Activated T-cell treated with anti-CD3 and anti-CD28 coated beads, Interleukin-2, amount 50 U/mL, for 24 hours (primary cell): ENCODE results near the gene PLCB1.
"Not testable (repeated sequence)": the region's sequence is repeated elsewhere in the genome, so short reads cannot be mapped to it uniquely, and the experiment has no call there.

Experiments used
- DNase-seq: peaks from one replicate; pipeline ENCODE4 v3.0.0-alpha.2; 2020
- H3K27ac Mint-ChIP-seq: 2 replicates; pipeline ENCODE4 v1.8.0; 2020; ENCODE audit warnings: mild to moderate bottlenecking, mixed read lengths
- H3K27me3 Mint-ChIP-seq: 2 replicates; pipeline ENCODE4 v1.8.0; 2020; ENCODE audit warnings: mixed read lengths
- H3K36me3 Mint-ChIP-seq: 2 replicates; pipeline ENCODE4 v1.8.0; 2020; ENCODE audit warnings: low read depth, mixed read lengths
- H3K4me1 Mint-ChIP-seq: 2 replicates; pipeline ENCODE4 v1.8.0; 2020; ENCODE audit warnings: low read depth, mixed read lengths
- H3K4me3 Mint-ChIP-seq: 2 replicates; pipeline ENCODE4 v1.8.0; 2020; ENCODE audit warnings: mild to moderate bottlenecking, moderate library complexity, mixed read lengths
- H3K9me3 Mint-ChIP-seq: 2 replicates; pipeline ENCODE4 v1.8.0; 2020; ENCODE audit warnings: mixed read lengths

The PLCB1 gene

DNA sequence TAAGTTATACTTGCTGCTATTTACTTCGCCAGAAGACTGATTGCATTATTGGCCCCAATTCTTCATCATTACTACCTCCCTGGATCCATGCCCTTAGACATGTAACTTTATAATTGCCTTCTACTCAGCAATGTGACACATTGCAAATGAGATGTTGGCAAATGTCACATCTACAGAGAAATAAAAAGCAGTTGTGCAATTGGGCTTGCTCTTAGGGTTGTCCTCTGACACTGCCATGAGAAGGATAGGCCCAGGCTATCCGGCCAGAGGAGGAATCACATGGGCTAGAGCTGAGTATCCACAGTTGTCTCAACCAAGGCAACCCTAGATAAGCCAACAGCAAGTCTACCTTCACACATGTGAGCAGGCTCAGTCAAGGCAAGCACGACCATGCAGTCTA is 447.0 kb downstream of the PLCB1 start:
- Mint-ChIP-seq H3K9me3 (no peaks in the 10 kb centered on the region), H3K4me1 (no peaks in the 10 kb centered on the region), H3K27me3 (no peaks in the 10 kb centered on the region), H3K4me3 (no peak overlapping the region), H3K27ac (no peak overlapping the region), H3K36me3 (no peaks in the 10 kb centered on the region)
- DNase-seq: no peak

DNA sequence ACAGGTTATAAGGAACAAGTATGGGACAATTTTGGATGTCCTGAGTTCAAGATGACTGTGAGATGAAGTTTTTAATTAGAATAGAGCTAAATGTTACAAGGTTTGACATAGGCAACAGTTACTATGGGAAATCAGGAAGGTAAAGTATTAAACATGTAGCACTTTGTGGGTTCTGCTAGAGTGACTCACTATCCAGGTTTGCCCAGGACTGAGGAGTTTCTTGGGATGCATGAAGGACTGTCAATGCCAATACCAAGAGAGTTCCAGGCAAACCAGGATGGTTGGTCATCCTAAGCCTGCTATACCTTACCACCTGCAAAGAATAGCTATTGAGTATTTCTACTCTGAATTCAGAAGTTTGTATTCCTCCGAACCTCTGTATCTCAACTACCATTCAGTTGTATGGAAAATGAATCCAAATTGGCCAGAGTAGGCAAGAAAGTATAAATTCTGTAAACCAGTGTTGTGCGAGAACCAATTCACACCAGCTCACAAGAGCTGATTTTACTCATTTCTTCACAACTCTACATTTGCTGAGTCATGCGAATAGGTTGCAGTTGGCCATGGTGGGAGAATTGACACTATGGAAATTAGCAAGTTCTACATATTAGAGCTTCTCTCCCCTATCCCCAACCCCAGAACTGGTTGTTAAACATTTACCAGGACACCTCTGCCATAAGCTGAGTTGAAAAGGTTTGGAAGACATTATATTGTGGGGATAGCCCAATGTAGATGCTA is 449.5 kb downstream of the PLCB1 start:
- Mint-ChIP-seq H3K27me3 (no peaks in the 10 kb centered on the region), H3K36me3 (no peaks in the 10 kb centered on the region), H3K4me3 (no peak overlapping the region), H3K4me1 (no peaks in the 10 kb centered on the region), H3K9me3 (no peaks in the 10 kb centered on the region), H3K27ac (no peak overlapping the region)
- DNase-seq: no peak

DNA sequence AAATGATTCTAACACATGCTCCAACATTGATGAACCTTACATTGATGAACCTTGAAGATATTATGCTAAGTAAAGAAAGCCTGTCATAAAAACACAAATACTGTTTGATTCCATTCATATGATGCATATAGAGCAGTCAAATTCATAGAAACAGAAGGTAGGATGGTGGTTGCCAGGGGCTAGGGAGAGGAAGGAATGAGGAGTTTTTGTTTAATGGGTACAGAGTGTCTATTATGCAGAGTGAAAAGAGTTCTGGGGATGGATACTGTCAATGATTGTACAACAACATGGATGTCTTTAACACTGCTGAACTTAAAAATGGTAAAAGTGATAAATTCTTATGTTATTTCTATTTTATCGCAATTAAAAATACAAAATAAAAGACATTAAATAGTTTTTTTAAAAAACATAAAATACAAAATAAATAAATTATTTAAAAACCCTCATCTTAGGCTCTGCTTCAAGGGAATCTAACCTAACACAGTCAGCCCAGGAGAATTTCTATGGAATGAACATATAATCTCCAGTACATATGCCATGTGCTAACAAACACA is 451.0 kb downstream of the PLCB1 start:
- Mint-ChIP-seq H3K4me1 (no peaks in the 10 kb centered on the region), H3K36me3 (no peaks in the 10 kb centered on the region), H3K27me3 (no peaks in the 10 kb centered on the region), H3K27ac (no peak overlapping the region), H3K9me3 (no peaks in the 10 kb centered on the region), H3K4me3 (no peak overlapping the region)
- DNase-seq: no peak

DNA sequence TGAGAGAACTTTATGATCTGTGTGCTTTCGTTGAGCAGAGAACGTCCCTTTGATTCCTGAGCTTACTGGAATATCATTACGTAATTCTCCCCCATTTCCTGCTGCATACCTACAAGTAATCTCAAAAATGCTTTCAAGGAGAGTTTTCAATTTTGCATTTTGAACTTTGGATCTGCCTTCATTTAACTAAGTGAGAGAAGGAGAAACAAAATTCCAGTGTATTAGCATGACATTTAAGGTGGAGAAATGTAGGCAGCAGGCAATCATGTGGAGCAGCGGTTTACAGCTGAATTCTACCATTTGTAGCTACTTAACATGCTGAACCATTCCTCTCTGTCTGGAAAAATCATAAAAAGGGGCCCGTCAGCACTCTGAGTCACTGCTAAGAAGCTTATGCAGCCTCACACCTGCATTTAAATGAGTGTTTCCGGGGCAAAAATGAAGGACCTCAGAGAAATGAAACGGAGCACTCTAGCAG is 451.5 kb downstream of the PLCB1 start:
- Mint-ChIP-seq H3K4me3 (no peak overlapping the region), H3K4me1 (no peaks in the 10 kb centered on the region), H3K36me3 (no peaks in the 10 kb centered on the region), H3K27ac (no peak overlapping the region), H3K9me3 (no peaks in the 10 kb centered on the region), H3K27me3 (no peaks in the 10 kb centered on the region)
- DNase-seq: no peak

DNA sequence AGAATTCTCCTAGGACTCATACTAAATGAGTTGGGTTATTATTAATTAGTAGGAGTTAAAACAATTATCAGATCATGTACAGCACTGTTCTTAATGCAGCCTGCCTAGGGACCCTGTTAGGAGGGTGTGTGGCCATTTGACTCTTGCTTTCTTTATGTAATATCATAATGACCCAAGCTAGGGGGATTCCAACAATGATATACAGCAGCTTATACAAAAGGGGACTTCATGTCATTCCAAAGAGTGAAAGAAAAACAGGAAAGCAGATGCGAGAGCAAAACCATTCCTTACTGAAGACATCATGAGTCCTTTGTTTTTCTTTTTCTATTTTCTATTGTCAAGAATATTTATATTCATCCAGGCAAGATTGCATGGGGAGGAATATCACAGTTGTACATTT is 455.2 kb downstream of the PLCB1 start:
- Mint-ChIP-seq H3K27me3 (no peaks in the 10 kb centered on the region), H3K36me3 (no peaks in the 10 kb centered on the region), H3K27ac (no peak overlapping the region), H3K4me1 (no peaks in the 10 kb centered on the region), H3K9me3 (no peaks in the 10 kb centered on the region), H3K4me3 (no peak overlapping the region)
- DNase-seq: no peak

DNA sequence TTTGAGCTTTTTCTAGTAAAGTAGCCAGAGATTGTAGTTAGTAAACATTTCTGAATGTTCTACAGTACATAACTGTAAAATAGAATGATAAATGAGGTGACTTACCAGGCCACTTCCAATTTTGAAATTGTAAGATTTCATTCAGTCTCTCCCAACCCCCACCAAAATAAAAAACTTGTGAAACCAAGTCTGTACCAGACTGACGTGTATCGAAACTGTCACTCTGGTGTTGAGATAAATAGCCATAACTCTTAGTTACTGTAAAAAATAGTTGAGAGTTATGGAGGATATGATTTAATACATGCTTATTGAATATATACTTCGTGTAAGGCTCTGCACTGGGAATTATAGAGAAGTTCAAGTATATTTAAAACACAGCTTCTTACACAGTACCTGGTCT is 455.7 kb downstream of the PLCB1 start:
- H3K9me3 Mint-ChIP-seq: no peaks in the 10 kb centered on the region
- no peak overlapping the region for H3K4me3 Mint-ChIP-seq
- DNase-seq: no peak
- H3K4me1 Mint-ChIP-seq: no peaks in the 10 kb centered on the region
- H3K27me3 Mint-ChIP-seq: no peaks in the 10 kb centered on the region
- H3K36me3 Mint-ChIP-seq: no peaks in the 10 kb centered on the region
- no peak overlapping the region for H3K27ac Mint-ChIP-seq

DNA sequence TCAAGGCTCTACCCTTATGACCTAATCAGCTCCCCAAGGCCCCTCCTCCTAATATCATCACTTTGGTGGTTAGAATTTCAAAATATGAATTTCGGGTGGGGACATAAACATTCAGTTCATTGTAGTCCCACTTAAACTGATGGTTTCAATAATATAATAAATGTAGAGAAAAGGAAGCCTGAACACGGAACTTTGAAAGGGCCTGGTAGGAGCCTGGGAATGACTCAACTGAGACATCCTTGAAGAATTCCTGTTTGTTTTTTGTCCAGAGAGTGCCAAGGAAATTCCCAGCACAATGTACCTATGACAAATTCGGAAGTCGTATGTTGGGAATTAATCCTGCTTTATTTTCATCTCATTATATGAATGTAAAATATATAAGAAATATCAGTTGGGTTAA is 457.9 kb downstream of the PLCB1 start:
- Mint-ChIP-seq H3K4me3 (no peak overlapping the region), H3K27me3 (no peaks in the 10 kb centered on the region), H3K4me1 (no peaks in the 10 kb centered on the region), H3K36me3 (no peaks in the 10 kb centered on the region), H3K9me3 (no peaks in the 10 kb centered on the region), H3K27ac (no peak overlapping the region)
- no peak for DNase-seq

DNA sequence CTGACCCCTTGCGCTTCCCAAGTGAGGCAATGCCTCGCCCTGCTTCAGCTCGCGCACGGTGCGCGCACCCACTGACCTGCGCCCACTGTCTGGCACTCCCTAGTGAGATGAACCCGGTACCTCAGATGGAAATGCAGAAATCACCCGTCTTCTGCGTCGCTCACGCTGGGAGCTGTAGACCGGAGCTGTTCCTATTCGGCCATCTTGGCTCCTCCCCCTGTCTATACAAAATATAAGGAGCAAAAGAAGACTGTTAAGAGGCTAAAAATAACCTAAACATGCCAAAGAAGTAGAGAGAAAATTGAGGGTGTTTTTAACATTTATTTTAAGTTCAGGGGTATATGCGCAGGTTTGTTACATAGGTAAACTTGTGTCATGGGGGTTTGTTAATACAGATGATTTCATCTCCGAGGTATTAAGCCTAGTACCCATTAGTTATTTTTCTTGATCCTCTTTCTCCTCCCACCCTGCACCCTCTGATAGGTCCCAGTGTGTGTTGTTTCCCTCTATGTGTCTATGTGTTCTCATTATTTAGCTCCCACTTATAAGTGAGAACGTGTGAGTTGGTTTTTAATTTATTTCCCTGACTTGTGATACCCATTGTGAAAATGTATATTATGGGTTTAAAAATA is 469.0 kb downstream of the PLCB1 start:
- H3K27me3 Mint-ChIP-seq, H3K36me3 Mint-ChIP-seq, H3K4me3 Mint-ChIP-seq, H3K27ac Mint-ChIP-seq, DNase-seq, H3K9me3 Mint-ChIP-seq: not testable (repeated sequence)
- H3K4me1 Mint-ChIP-seq: peaks cover 23% of the 10 kb centered on the region

DNA sequence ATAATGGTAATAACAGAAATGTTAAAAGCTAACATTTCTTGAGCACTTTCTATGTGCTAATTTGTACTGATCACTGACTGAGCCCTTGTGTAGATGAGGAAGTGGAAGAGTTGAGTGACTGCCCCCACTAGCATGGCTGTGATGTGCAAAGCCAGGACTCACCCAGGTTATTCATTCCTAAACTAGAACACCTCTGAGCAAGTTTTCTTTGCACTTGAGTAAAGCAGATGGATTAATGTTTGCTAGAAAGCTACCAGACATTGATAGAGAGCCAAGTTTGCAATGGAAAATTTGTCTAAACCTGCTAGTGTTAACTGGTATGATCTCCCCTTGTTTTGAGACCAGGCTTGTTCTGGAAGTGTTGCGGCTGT is 469.5 kb downstream of the PLCB1 start:
- Mint-ChIP-seq H3K4me3 (no peak overlapping the region), H3K36me3 (no peaks in the 10 kb centered on the region), H3K27ac (peak overlapping the region; percentile 51), H3K27me3 (no peaks in the 10 kb centered on the region), H3K9me3 (peaks cover 9% of the 10 kb centered on the region), H3K4me1 (peaks cover 23% of the 10 kb centered on the region)
- no peak for DNase-seq

DNA sequence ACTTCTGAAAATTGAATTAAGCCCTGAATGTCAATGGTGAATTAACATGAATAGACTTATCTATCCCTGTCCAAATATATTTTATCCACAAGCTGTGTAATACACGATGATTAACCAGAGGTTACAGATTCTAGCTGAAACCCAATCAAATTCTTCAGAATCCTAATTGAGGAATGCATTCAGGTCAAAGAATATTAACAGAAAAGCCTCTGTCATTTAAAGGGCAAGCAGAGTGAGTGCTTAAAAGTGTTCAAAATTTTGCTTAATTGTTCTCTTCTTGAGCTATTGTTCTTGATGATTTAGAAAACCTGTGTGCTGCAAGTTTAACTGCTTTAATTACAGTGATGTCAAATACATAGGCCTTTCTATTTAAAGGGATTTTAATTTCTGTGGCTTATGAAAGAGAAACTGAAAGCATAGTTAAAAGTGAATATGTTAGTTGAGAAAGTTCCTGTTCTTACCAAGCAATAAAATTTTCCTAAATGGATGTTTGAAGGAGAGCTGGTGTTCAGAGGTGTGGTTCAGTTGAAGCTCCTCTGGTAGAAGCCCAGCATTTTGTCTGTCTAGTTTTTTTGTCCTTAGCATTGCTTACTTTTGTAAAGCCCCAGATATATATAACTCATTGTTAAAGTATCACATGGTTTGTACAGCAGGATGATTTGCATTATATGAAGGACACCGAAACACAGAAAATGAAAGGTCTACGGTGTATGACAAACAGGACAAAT is 470.5 kb downstream of the PLCB1 start:
- peaks cover 9% of the 10 kb centered on the region for H3K9me3 Mint-ChIP-seq
- H3K36me3 Mint-ChIP-seq: no peaks in the 10 kb centered on the region
- H3K4me1 Mint-ChIP-seq: peaks cover 23% of the 10 kb centered on the region
- H3K27ac Mint-ChIP-seq: peak overlapping the region; percentile 59
- no peak for DNase-seq
- H3K27me3 Mint-ChIP-seq: no peaks in the 10 kb centered on the region
- H3K4me3 Mint-ChIP-seq: peak overlapping the region; percentile 45

DNA sequence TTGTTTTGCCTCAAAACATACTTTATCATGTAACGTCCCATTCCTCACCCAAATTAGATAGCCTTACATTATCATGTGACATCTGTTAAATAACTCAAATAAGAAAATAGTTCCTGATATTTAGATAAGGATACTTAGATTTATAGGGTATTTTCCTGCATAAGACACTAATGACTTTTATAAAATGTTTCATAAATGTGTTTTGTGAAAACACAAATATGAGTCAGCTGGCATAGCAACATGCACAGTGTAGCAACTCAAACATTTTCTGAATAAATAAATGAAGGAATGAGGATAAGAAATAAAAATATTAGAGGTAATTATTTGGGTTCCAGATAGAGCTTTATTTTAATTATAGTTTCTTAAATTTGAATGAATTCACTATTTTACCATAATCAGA is 476.4 kb downstream of the PLCB1 start:
- H3K4me3 Mint-ChIP-seq: no peak overlapping the region
- no peak overlapping the region for H3K27ac Mint-ChIP-seq
- no peaks in the 10 kb centered on the region for H3K36me3 Mint-ChIP-seq
- H3K27me3 Mint-ChIP-seq: no peaks in the 10 kb centered on the region
- H3K4me1 Mint-ChIP-seq: peaks cover 3% of the 10 kb centered on the region
- H3K9me3 Mint-ChIP-seq: peaks cover 9% of the 10 kb centered on the region
- no peak for DNase-seq

DNA sequence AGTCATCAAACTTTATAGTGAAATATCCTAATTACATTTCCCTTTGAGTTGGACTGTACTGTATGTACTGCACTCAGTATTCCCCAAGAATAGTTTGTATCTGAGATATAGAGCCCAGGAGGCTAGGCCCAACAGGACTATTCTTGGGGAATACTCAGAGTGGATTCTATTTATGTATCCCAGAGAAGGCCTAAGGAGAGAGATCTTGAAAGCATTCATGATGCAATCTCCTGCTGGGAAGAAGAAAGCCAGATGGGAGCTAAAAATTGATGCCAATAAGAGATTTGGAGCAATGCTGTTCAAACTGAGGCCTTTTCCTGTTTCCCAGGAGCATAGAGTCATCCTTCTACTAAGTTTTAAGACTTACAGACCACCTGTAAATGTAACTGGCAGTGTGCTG is 484.7 kb downstream of the PLCB1 start:
- no peaks in the 10 kb centered on the region for H3K4me1 Mint-ChIP-seq
- no peak overlapping the region for H3K27ac Mint-ChIP-seq
- H3K9me3 Mint-ChIP-seq: no peaks in the 10 kb centered on the region
- no peak for DNase-seq
- H3K27me3 Mint-ChIP-seq: no peaks in the 10 kb centered on the region
- H3K4me3 Mint-ChIP-seq: no peak overlapping the region
- H3K36me3 Mint-ChIP-seq: no peaks in the 10 kb centered on the region

DNA sequence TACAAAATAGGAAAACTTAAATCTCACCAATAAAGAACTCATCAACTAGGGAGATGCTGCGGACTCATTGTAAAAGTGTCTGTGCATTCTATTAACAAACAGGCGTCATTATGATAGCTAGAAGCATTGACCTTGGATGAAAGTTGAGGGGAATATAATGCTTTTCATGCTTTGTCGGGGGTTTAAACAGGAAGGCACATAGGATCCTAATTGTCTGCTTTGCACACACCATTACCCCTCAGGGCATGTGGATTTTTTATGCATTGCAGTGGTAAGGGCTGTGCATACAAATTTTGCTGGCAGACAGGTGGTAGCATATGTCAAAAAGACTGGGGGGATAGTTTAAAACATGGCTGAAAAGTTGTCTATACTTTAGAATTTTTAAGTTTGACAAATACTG is 488.9 kb downstream of the PLCB1 start:
- Mint-ChIP-seq H3K27me3 (no peaks in the 10 kb centered on the region), H3K36me3 (no peaks in the 10 kb centered on the region), H3K27ac (no peak overlapping the region), H3K9me3 (no peaks in the 10 kb centered on the region), H3K4me1 (no peaks in the 10 kb centered on the region), H3K4me3 (no peak overlapping the region)
- no peak for DNase-seq

DNA sequence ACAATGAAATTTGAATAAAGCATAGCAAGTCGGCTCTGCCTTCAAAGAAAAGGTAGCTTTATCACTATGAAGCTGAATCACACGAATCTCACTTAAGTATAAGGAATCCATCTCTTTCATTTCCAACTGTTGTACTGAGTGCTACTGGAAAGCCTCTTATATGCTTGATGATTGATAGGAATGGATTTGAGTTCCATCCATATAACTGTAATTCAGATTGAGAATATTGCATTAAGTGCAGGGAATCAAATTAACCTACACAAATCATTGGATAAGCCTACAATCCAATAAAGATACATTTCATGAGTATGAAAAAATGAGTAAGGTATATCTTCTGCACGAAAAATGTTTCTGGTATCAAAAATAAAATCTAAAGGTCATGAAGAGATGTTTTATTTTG is 492.0 kb downstream of the PLCB1 start:
- Mint-ChIP-seq H3K4me3 (no peak overlapping the region), H3K36me3 (no peaks in the 10 kb centered on the region), H3K27me3 (no peaks in the 10 kb centered on the region), H3K9me3 (no peaks in the 10 kb centered on the region), H3K4me1 (no peaks in the 10 kb centered on the region), H3K27ac (no peak overlapping the region)
- DNase-seq: no peak

DNA sequence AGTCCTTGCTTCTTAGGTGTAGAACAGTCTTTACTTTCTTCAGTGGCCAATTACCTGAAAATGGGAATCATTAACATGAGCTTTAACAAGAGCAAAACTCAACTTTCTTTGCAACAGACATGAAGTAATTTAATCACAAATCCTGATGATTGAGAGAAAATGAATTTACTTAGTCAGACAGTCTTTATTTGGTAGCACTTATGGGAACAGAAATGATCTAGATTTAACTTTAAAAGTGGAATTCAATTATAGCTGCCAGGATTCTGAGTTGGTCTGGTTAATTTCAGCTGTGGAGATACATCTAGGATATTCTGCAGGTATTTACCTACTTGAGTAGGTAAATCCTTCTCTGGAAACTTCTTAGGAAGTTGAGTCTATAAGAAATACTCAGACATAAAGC is 492.6 kb downstream of the PLCB1 start:
- no peak for DNase-seq
- no peaks in the 10 kb centered on the region for H3K36me3 Mint-ChIP-seq
- H3K27ac Mint-ChIP-seq: no peak overlapping the region
- no peaks in the 10 kb centered on the region for H3K9me3 Mint-ChIP-seq
- H3K4me1 Mint-ChIP-seq: no peaks in the 10 kb centered on the region
- no peak overlapping the region for H3K4me3 Mint-ChIP-seq
- no peaks in the 10 kb centered on the region for H3K27me3 Mint-ChIP-seq
